H1 (cell line): ENCODE measurements around the gene NTMT1. TPM values are rescaled to one million over a fixed set of nuclear protein-coding genes. Genes with fewer than 3 reads are reported as not detected.

Source experiments
- ATF2 ChIP-seq: IDR thresholded peaks from 2 replicates; pipeline ENCODE4 v1.6.1; 2012; ENCODE audit warnings: low read length, inconsistent platforms
- CHD7 ChIP-seq: fragments of 300-600 bp; sonication (generic); IDR thresholded peaks from 2 replicates; pipeline ENCODE4 v1.7.1; 2012; ENCODE audit warnings: low read length, moderate library complexity, mild to moderate bottlenecking, inconsistent platforms; ENCODE audit not compliant: insufficient replicate concordance
- EGR1 ChIP-seq: IDR thresholded peaks from 2 replicates; pipeline ENCODE4 v1.6.1; 2011; ENCODE audit warnings: low read depth, low read length, borderline replicate concordance
- FOSL1 ChIP-seq: IDR thresholded peaks from 2 replicates; pipeline ENCODE4 v1.6.1; 2011; ENCODE audit warnings: mild to moderate bottlenecking, low read depth, low read length, moderate library complexity; ENCODE audit not compliant: insufficient read depth
- MAFK ChIP-seq: IDR thresholded peaks from 2 replicates; pipeline ENCODE4 v1.6.1; 2012; ENCODE audit warnings: low read depth, mild to moderate bottlenecking, improper control_type of control experiment, low read length
- RFX5 ChIP-seq: IDR thresholded peaks from 2 replicates; pipeline ENCODE4 v1.6.1; 2011; ENCODE audit warnings: low read depth, low read length, improper control_type of control experiment, borderline replicate concordance
- YY1 ChIP-seq: IDR thresholded peaks from 2 replicates; pipeline ENCODE4 v1.6.1; 2011; ENCODE audit warnings: low read depth, mild to moderate bottlenecking, low read length
- polyA plus RNA-seq, 7 experiments: library from polyadenylated mRNA; depleted of rRNA in 3 of 7; stranded (reverse) in 5 of 7; unstranded in 2 of 7; fragments of >200 nt in 5 of 7; fragments of 200-250 nt in 2 of 7; gene quantifications; 1 replicate in 5 of 7; 2 replicates in 1 of 7; 4 replicates in 1 of 7; pipeline versions ENCODE4 v1.2.1 to v1.2.3, GENCODE V29; 2011 to 2013; ENCODE audit warnings: missing spikeins in 2 of 7, mixed read lengths in 2 of 7
- total RNA-seq: library from RNA; stranded (reverse); fragmentation: NEBNext Ultra II Directional; extraction: Animal tissue kit (Norgen Biotek cat#: 25700); gene quantifications from 2 replicates; pipeline ENCODE4 v1.2.1, GENCODE V29; 2021

The NTMT1 gene
- total and polyA plus RNA-seq, 2 of the 8 experiments (the other 6 are each of a cell fraction or from before 2014, with no cell fraction given): 66.8 to 70.2 TPM

- TF ChIP-seq CHD7: no peak
- no peak for TF ChIP-seq RFX5
- no peak for TF ChIP-seq MAFK
- TF ChIP-seq FOSL1: no peak
- TF ChIP-seq ATF2: no peak
- no peak for TF ChIP-seq YY1
- no peak for TF ChIP-seq EGR1
Measured at GRCh38 chr9:129595311-129595741, 30.6 kb upstream of the NTMT1 start (continued).
